HUES48 (cell line): Measurements from ENCODE around the gene CFAP410.
"Not testable (repeated sequence)": the region's sequence is repeated elsewhere in the genome, so short reads cannot be mapped to it uniquely, and the experiment has no call there.

ENCODE experiments used
- H3K27ac ChIP-seq: one replicate; pipeline ENCODE4 v1.7.0; 2013; ENCODE audit warnings: low read depth, low read length, inconsistent platforms
- H3K27me3 ChIP-seq: 2 replicates; pipeline ENCODE4 v1.6.1; 2013; ENCODE audit warnings: mild to moderate bottlenecking, low read length; ENCODE audit not compliant: control insufficient read depth, insufficient read depth
- H3K36me3 ChIP-seq: 2 replicates; pipeline ENCODE4 v1.6.1; 2013; ENCODE audit warnings: low read length; ENCODE audit not compliant: control insufficient read depth, insufficient read depth
- H3K4me1 ChIP-seq: 2 replicates; pipeline ENCODE4 v1.6.1; 2013; ENCODE audit warnings: mild to moderate bottlenecking, low read length; ENCODE audit not compliant: control insufficient read depth, insufficient read depth
- H3K4me3 ChIP-seq: 2 replicates; pipeline ENCODE4 v1.5.1; 2013; ENCODE audit warnings: mild to moderate bottlenecking, low read depth, low read length
- H3K9ac ChIP-seq: 2 replicates; pipeline ENCODE4 v1.6.1; 2013; ENCODE audit warnings: mild to moderate bottlenecking, low read depth, low read length, moderate library complexity
- H3K9me3 ChIP-seq: 2 replicates; pipeline ENCODE4 v1.6.1; 2013; ENCODE audit warnings: low read length; ENCODE audit not compliant: control insufficient read depth, insufficient read depth

Gene CFAP410

DNA sequence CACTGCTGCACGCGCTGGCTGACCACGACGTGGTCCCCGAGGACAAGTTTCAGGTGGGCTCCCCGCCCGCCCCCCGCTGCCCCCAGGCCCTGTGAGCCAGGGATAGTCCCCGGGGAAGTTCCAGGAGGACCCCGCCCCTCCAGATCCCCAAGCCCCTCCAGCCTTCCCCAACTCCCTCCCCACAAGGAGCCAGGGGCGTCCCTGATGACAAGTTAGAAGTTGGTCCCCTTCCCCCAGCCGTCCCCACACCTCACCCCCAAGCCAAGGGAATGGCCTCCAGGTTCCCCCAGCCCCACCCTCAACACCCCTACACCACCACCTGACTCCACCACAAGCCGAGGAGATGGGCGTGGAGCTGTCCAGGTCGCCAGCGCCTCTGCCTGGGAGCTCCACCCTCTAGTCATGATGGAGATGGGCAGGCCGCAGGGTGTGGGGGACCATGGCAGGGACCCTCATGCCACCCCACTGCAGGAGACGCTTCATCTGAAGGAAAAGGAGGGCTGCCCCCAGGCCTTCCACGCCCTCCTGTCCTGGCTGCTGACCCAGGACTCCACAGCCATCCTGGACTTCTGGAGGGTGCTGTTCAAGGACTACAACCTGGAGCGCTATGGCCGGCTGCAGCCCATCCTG is 53.0 kb downstream of the CFAP410 start:
- Histone ChIP-seq H3K4me1 (peaks cover 26% of the 10 kb centered on the region), H3K9me3 (no peaks in the 10 kb centered on the region), H3K27me3 (peaks cover 22% of the 10 kb centered on the region; the same call in 1 of the 2 replicates), H3K9ac (no peak overlapping the region), H3K36me3 (no peaks in the 10 kb centered on the region), H3K27ac (no peak overlapping the region), H3K4me3 (peak overlapping the region; percentile 51; the same call in 1 of the 2 replicates)

DNA sequence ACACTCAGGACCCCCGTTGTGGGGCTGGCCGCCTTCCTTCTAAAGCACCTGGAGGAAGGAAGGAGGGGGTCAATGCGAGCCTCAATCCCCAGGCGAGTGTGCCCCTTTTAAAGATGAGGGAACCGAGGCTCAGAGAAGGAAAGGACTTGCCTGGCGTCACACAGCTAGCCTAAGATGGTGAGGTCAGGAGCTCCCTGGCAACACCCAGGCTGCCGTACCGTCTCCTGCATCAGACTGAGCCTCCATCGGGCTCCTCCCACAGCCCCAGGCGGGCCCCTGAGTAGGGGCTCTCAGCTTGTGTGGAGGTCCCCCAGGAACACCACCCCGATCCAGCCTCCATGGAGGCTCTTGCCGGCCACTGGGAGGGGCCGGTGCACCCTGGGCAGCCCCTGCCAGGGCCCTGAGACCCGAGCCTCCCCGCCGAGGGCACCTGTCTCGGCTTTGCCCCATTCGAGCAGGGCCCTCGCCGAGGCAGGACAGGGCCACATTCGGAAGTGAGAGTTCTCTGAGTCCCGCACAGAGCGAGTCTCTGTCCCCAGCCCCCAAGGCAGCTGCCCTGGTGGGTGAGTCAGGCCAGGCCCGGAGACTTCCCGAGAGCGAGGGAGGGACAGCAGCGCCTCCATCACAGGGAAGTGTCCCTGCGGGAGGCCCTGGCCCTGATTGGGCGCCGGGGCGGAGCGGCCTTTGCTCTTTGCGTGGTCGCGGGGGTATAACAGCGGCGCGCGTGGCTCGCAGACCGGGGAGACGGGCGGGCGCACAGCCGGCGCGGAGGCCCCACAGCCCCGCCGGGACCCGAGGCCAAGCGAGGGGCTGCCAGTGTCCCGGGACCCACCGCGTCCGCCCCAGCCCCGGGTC is 53.8 kb downstream of the CFAP410 start, which contains the start of gene AIRE:
AIRE (plus strand) TSS at position 739 of the 855 bp plus-strand sequence. CDS start 131 bp downstream, outside the sequence.
- Histone ChIP-seq H3K27me3 (peaks cover 22% of the 10 kb centered on the region; the same call in 1 of the 2 replicates), H3K4me1 (peaks cover 26% of the 10 kb centered on the region), H3K4me3 (peak within 1 kb of the TSS; percentile 51), H3K9me3 (no peaks in the 10 kb centered on the region), H3K27ac (no peak within 1 kb of the TSS), H3K9ac (no peak within 1 kb of the TSS), H3K36me3 (no peaks in the 10 kb centered on the region)

DNA sequence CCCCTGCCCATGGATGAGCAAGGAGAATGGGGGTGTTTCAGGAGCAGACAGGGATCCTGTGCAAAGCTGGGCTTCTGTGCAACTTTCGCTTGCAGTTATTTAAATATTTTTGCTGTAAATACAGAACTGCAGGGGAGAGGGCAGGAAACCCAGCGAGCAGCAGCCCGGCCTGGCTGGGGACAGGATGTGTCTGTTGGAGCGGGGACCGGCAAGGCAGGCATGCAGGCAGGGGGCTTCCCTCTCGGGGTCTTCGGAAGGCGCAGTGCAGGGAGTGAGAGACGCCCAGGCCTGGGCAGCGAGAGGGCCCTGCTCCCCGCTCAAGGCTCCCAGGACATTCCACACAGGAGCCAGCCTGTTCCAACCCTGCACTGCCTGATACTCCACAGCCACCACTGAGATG is 55.2 kb downstream of the CFAP410 start:
- Histone ChIP-seq H3K9me3 (no peaks in the 10 kb centered on the region), H3K4me1 (peaks cover 26% of the 10 kb centered on the region), H3K36me3 (no peaks in the 10 kb centered on the region), H3K27ac (no peak overlapping the region), H3K27me3 (peaks cover 22% of the 10 kb centered on the region; the same call in 1 of the 2 replicates), H3K4me3 (no peak overlapping the region), H3K9ac (no peak overlapping the region)

DNA sequence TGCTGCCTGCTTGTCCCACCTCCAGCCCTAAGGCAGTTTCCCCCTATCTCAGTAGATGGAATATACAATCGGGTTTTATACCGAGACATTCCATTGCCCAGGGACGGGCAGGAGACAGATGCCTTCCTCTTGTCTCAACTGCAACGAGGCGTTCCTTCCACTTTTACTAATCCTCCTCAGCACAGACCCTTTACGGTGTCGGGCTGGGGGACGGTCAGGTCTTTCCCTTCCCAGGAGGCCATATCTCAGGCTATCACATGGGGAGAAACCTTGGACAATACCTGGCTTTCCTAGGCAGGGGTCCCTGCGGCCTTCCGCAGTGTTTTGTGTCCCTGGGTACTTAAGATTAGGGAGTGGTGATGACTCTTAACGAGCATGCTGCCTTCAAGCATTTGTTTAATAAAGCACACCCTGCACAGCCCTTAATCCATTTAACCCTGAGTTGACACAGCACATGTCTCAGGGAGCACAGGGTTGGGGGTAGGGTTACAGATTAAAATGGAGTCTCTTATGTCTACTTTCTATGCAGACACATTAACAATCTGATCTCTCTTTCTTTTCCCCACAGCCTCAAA is 55.9 kb downstream of the CFAP410 start:
- not testable (repeated sequence) for H3K9ac ChIP-seq, H3K4me3 ChIP-seq, H3K36me3 ChIP-seq, H3K9me3 ChIP-seq, H3K27ac ChIP-seq
- Histone ChIP-seq H3K4me1 (peaks cover 26% of the 10 kb centered on the region), H3K27me3 (peaks cover 22% of the 10 kb centered on the region; the same call in 1 of the 2 replicates)

DNA sequence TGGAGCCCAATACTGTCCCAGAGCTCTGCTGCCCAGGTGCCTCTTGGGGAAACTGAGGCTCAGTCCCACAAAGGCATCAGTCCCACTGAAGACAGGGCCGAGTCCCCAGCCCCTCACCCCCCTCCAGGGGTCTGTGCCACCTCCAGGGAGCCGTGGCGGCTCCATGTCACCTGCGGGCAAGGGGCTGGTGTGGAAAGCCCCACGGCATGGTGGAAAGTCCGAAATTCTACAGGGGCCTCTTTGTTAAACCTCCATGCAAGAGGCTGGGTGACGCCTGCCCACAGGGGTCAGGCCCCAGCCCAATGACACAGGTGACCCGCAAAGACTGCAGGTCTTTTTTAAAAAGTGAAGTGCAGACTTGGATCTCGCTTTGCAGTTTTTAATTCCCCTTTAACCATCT is 56.8 kb downstream of the CFAP410 start:
- Histone ChIP-seq H3K4me3 (no peak overlapping the region), H3K9me3 (no peaks in the 10 kb centered on the region), H3K36me3 (no peaks in the 10 kb centered on the region), H3K27ac (no peak overlapping the region), H3K4me1 (peaks cover 26% of the 10 kb centered on the region), H3K9ac (no peak overlapping the region), H3K27me3 (peaks cover 22% of the 10 kb centered on the region; the same call in 1 of the 2 replicates)

DNA sequence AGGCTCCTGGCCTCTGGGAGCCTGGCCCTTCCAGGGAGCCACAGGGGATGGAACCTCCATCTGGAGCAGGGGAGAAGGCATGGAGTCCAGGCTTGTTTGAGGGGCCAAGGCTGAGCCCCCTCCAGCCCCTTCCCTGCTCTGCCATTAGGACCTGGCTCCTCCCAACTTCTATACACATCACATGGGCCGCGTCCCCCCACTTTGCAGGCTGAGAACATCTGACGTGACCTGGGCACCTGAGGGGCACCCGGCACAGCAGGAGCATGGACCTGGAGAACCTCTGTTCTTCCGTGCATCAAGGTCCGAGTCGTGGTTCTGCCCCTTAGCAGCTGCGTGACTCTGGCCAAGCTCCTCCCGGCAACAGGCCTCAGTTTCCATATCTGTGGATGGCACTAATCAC is 57.4 kb downstream of the CFAP410 start:
- H3K4me3 ChIP-seq: no peak overlapping the region
- H3K36me3 ChIP-seq: no peaks in the 10 kb centered on the region
- H3K27ac ChIP-seq: no peak overlapping the region
- H3K4me1 ChIP-seq: peaks cover 26% of the 10 kb centered on the region
- H3K9me3 ChIP-seq: no peaks in the 10 kb centered on the region
- no peak overlapping the region for H3K9ac ChIP-seq
- peaks cover 22% of the 10 kb centered on the region; the same call in 1 of the 2 replicates for H3K27me3 ChIP-seq

DNA sequence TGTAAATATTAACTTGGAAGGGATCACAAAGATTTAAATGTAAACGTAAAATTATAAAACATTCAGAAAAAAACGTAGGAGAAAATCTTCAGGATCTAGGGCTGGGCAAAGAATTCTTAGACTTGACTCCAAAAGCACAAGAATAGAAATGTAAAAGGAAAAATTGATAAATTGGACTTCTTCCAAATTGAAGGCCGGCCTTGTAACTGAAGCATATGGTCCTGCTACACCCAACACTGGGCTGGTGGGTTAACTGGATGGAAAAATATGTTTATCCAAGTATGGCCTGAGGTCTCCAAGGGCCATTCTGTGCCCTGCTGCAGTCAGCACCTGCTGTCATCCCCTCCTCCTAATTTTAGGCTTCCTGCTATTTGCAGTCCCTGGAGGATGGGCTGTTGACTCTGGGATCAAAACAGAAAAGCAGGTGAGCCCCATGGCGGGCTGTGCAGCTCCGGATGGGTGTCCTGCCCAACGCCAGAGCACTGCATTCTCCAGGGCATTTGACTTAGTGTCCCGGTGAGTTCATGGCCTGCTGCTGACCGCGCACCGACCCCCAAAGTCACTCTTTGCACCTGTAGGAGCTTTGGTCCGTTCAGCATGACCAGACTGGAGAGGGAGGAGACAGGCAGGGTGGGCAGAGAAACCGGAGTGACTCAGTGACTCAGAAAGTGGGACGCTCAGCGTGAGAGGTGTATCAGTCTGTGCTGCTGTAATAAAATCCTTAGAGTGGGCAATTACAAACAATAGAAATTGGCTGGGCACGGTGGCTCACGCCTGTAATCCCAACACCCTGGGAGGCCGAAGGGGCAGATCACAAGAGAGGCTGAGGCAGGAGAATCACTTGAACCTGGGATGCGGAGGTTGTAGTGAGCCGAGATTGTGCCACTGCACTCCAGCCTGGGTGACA is 59.6 kb downstream of the CFAP410 start:
- H3K27ac ChIP-seq: no peak overlapping the region
- H3K9me3 ChIP-seq: no peaks in the 10 kb centered on the region
- peaks cover 3% of the 10 kb centered on the region; the same call in 1 of the 2 replicates for H3K27me3 ChIP-seq
- peaks cover 21% of the 10 kb centered on the region; the same call in 1 of the 2 replicates for H3K4me1 ChIP-seq
- no peak overlapping the region for H3K9ac ChIP-seq
- H3K36me3 ChIP-seq: no peaks in the 10 kb centered on the region
- no peak overlapping the region for H3K4me3 ChIP-seq
